SKM-1 (cell line): Measurements from ENCODE around the gene MPG.

ENCODE experiments used
- DNase-seq: peaks from one replicate; lab custom pipeline; 2025; ENCODE audit not compliant: unreplicated experiment; lab: John Stamatoyannopoulos, UW

Gene MPG

GRCh38 chr16:65745-66144, 12.3 kb upstream of the MPG start:
- peak; percentile 33 for DNase-seq

DNA sequence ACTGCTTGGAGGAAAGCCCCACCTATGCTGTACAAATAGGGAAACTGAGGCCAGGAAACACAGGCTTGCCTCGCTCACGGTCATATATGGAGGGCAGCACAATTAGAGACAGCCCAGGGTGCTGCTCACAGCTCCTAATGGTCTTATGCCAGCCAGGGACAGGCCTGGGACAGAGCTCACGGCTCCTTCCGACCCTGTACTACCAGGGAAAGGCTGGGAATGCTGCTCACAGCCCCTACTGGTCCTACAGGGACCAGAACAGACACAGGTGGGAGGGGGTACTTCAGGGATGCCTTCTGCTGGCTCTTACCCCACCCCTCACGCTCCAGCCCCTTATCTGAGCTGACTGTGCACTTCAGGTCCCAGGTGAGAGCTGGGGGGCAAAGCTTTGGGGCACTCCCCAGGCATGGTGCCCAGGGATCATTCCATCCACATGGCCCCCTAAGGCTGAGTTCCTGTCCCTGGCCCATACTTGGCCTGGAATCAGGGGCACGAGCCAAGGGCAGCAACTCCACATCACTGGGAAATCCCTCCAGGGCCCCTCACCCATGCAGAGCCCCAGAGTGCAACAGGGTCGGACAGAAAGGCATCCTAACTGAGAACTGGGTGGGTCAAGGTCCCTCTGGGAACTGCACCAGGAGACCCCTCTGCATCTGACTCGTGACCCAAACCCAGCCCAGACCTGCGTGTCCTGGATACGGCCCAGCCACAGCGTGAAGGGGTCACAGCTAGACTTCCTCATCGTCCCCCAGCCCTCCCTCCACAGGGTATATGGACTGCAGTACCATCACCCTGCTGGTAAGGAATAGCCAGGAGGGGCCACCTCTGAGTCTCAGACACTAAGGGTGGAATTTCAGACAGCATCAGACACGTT, 11.5 kb upstream of the MPG start:
- no peak for DNase-seq

DNA sequence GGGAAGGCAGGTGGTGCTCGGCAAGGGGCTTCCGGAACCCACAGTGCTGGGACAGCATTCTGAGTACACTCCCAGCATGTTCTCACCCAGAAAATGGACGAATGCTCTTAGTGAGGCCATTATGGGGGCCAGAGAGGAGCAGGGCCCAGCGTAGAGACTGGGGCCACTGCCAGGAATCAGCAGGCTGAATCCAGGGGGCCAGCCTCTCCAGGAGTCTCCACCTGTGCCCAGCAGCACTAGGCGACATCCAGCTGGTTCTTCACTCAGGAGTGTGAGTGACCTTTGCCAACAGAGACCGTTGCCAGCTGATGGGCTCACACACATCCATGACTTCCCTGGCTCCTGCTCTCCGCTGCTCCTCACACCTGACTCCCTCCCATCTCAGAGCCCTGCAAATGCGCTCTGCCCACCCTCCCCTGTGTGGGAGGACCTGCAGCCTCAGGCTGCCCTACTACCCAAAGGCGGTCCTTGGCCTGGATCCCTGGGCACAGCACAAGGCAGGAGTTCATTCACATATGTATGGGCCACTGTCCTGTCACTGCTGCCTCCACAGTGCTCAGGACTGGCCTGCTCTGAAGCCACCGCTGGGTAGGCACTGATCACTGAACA, 10.7 kb upstream of the MPG start:
- DNase-seq: no peak

- no peak for DNase-seq
Observed at GRCh38 chr16:67884-68789, 9.9 kb upstream of the MPG start.

DNA sequence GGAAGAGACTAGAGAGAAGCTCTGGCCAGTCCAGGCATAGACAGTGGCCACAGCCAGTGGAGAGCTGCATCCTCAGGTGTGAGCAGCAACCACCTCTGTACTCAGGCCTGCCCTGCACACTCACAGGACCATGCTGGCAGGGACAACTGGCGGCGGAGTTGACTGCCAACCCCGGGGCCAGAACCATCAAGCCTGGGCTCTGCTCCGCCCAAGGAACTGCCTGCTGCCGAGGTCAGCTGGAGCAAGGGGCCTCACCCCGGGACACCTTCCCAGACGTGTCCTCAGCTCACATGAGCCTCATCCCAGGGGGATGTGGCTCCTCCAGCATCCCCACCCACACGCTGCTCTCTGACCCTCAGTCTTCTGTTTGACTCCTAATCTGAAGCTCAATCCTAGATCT, 8.8 kb upstream of the MPG start:
- DNase-seq: no peak

- no peak for DNase-seq
Observed at GRCh38 chr16:71210-71539, 6.8 kb upstream of the MPG start.

DNA sequence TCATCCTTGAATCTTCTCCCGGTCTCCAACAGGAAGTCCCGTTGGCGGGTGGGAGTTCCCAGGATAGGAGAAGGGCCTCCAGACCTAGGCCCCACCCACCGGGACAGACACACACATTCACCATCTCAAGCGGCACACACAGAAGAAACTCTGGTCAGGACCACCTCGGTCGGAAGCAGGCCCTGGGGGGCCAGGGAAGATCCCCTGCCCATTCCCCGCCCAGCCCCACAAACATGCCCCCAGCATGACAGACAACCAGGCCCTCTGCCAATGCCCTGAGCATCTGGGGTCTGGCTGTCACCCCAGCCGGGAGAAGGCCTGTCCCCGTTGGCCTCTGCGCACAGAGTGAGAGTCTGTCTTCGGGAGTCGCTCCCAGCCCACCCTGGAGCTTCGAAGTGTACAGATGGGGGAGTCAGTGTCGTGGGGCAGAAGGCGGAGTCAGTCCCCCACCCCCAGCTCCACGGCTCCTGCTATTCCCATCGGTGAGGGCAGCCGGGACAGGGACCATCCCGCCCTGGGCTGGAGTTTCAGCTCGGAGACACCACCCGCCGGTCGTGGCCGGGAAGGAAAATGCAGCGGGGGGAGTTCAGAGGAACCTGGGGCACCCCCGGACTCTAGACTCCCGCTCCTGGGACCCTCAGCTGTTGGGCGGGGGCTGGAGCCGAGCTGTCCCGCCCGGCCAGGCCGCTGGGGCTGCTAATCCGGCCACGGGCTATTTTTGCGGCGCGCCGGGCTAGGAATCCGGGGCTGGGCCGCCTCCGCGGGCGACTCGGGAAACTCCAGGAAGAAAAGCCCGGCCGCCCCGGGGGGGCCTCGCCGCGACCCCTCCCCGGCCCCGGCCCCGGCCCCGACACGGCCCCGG, 6.3 kb upstream of the MPG start:
- DNase-seq: no peak

DNA sequence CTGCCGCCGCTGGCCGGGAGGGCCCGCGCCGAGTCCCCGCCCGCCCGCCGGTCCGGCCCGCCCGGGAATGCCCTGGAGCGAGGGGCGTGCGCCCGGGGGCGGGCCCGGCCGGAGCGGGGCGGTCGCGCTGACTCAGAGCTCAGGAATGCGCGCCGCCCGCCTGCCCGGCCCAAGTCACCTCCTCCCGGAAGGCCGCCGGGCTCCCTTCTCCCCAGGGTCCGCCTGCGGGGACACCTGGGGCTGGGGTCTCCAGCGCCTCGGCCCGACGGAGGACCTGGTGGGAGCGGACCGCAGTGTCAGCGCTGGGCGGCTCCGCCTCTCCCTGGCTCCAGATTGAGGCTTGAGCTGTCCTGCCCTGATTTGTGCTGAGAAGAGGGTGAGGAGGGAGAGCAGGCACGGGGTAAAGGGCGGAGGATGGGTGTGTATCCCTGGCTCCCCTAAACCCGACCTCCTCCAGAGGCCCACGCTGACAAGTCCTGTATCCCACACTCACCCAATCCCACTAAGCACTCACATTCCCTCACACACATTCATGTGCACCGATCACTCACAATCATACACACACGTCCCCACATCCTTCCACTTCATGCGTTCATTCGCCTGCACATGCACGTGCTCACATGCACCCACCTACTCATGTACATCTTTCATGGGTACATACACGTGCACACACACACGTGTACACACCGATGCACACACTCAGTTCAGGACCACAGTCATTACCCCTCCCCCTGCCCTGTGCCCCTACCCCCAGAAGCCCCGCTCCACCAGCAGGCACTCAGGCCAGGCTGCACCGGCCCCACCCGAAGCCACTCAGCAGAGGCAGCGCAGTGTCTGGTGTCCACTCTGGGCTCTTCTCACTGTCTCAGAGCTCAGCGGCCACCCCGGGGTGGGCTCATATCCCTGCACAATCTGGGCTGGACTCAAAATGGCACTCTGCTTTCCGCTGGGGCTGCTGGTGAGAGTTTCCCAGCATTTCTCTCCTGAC, 5.2 kb upstream of the MPG start, which contains the start of gene RHBDF1:
RHBDF1 (minus strand) TSS at position 71 of the 988 bp plus-strand sequence. CDS start 7,616 bp downstream, outside the sequence.
- no peak for DNase-seq

DNA sequence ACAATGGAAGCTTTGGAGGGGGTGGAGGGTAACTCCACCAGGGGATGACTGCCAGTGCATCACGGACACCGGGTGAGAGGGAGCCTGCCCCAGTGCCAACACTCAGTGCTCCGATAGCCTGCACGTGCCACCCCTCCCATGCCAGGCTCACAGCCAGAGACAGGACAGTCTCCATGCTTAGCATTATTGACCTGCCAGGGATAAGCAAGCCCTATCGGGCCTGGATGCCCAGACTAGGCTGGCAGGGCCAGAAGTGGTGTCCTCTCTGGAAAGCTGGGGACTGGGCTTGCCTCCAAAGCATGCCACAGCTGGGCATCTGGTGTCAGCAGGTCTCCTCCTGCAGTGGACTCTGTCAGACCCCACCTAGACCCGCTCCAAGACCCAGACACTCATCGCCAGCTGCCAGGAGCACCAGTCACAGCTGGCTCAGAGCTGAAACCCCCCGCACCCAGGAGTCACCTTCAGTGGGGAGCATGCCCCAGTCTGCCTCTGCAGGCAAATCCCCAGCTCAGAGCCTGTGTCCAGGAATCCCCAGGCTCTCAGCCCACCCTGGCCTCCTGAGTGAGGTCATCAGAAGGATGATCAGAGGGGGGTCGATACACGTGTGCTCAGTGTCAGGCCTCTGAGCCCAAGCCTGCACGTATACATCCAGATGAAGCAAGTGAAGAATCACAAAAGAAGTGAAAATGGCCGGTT, 3.8 kb upstream of the MPG start:
- DNase-seq: no peak

DNA sequence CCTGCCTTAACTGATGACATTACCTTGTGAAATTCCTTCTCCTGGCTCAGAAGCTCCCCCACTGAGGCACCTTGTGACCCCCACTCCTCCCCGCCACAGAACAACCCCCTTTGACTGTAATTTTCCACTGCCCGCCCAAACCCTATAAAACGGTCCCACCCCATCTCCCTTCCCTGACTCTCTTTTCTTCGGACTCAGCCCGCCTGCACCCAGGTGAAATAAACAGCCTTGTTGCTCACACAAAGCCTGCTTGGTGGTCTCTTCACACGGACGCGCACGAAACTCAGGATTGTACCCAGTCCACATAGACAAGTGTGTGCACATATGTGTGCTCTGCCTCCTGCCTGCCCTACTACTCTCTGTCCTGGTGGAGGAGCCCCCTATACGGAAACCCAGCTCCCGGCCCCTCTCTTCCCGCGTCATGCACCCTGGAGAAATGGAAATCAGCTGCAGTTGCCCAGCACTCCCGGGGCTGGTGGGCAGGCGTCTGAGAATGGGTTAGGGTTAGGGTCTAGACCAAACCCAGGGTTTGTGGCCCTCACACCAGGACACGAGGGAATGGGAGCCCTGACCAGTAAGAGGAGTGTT, 3.2 kb upstream of the MPG start:
- no peak for DNase-seq

- DNase-seq: peak; percentile 58
Observed at GRCh38 chr16:75580-76501, 2.2 kb upstream of the MPG start.

DNA sequence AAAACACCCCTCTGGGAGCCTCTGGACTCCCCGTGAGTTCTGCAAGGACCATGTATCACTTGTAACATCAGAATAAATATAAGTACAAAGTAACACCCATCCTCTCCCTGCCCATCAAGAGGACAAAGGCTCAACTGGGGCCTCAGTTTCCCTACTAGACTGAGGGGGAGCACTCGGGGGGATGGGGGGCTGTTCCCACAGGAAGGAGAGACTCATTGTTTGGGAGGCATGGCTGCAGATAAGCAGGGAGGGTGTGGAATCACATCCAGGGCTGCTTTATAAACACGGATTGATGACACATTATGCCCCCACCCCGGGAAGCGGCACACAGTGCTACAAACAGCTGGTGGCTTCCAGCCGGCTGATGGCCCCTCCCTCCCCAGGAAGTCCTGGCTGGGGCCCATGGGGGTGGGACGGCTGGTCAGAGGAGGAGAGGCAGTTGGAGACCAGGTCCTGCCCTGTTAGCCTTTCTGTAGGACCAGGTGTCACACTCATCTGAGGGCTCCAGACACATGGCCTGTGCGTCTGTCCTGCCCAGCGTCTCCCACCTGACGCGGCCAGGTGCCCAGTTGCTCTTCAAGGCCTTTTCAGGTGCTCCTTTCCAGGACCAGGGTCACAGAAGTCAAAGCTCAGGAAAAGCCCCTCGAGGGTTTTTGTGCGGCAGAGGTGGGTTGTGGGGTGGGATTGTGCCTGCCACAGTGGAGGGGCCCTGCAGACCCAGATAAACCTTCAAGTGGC, 1.3 kb upstream of the MPG start:
- DNase-seq: no peak

GRCh38 chr16:77273-77806, 685 bp upstream of the MPG start:
- DNase-seq: no peak

DNA sequence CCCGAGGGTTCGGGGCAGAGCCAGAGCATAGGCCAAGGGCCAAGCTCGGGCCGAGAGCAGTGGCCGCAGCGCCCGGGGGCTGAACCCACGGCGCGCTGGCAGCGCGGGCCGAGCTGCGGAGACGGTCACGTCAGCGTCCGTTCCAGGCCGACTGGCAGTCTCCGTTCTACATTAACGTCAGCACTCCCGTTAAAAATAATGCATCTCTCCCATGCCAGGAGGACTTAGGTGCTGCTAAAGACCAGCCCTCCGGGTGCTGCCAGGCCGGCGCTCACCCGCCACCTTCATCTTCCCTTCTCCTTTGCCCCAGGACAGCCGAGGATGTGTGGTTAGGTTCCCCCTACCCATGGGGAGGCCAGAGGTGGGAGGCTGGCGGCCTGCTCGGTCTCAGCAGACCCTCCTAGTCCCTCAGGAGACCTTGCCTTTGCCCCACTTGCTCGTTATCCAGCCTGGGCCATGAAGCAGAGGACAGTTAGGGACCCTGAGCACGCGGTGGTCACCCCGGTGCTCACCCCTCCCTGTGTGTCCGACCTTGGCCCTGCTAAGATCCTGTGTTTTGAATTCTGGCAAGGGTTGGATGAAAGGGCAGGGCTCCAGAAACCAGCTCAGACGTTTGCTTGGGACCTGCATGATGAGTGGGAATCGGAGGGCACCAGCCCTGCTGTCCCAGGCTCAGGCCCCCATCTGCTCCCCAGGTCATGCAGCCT, 572 bp downstream of the MPG start:
- no peak for DNase-seq

DNA sequence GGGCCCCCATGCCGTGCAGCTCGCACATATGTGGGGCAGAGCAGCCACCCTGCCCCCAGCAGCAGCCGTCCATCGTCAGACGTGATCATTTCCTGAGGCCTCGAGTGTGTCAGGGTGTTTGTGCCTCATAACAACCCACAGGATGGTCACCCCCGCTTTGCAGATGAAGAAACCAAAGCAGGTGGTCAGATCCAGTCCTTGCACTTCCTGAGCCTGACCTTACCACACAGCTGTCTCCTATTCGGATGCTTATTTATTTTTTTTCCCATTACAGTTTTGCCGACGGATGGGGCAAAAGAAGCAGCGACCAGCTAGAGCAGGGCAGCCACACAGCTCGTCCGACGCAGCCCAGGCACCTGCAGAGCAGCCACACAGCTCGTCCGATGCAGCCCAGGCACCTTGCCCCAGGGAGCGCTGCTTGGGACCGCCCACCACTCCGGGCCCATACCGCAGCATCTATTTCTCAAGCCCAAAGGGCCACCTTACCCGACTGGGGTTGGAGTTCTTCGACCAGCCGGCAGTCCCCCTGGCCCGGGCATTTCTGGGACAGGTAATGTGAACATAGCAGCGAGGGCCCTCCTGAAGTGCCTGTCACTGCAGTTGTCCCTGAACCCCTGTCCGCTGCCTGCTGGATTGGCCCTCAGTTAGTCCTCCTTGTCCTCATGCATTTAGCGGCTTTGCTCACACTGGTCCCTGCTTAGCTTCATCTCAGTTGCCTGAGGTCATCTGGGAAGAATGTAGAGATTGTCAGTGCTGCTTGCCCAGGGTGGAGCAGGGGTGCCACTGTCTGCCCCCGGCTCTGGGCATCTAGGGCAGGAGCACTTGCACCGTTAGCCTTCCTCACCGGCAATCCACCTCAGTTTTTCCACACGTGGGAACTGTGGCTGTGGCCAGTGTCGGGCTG, 1.4 kb downstream of the MPG start:
- DNase-seq: no peak
